Spleen (tissue), 7 donors: ENCODE results near the gene RTF1.

Experiments
- POLR2AphosphoS5 ChIP-seq, 3 donors: sonication (generic); formaldehyde crosslinking; IDR thresholded peaks; one replicate each; pipeline ENCODE4 v1.5.1; 2017; ENCODE audit warnings: antibody characterized with exemption in 3 of 3
- TF ChIP-seq, protein P1 (sequence below), 11 experiments: fragments of 200-600 bp in 7 of 11; fragments of 450-650 bp in 4 of 11; sonication (generic) in 4 of 11; IDR thresholded peaks in 8 of 11; conservative IDR thresholded peaks in 3 of 11; 1 replicate in 7 of 11; 2 replicates in 4 of 11; pipeline versions ENCODE4 v1.4.0 to v1.8.0; 2016 to 2021; ENCODE audit warnings: antibody characterized with exemption in 11 of 11, inconsistent platforms in 4 of 11, mild to moderate bottlenecking in 1 of 11
- donor health status: DM: no; HTN: no; CAD: no; lungs with moderate emphysema.
- donor health status: DM: no; HTN: no; CAD: no.
- donor health status: DM: no; HTN: no; CAD: no.

DNA sequence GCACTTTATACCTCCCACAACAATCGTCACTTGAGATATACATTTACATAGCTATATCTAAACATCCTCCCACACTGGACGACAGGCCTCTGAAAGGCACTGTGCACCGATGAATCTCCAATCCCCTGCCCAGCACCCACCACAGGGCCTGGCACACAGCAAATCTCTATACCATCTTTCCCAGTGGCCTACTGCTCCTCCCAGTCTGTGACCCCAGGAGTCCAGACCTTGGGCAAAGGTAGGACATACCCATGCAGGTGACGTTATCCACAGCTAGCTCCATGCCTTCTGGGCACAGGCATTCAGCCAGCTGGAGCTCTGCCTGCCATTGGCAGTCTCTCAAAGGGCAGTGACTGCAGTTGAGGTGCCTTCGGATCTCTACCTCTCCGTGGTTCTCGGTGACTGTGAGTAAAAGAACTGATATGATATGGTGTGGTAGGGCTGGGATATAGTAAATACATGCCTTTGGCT lies 91.0 kb downstream of the RTF1 start:
- TF ChIP-seq, protein P1, sequence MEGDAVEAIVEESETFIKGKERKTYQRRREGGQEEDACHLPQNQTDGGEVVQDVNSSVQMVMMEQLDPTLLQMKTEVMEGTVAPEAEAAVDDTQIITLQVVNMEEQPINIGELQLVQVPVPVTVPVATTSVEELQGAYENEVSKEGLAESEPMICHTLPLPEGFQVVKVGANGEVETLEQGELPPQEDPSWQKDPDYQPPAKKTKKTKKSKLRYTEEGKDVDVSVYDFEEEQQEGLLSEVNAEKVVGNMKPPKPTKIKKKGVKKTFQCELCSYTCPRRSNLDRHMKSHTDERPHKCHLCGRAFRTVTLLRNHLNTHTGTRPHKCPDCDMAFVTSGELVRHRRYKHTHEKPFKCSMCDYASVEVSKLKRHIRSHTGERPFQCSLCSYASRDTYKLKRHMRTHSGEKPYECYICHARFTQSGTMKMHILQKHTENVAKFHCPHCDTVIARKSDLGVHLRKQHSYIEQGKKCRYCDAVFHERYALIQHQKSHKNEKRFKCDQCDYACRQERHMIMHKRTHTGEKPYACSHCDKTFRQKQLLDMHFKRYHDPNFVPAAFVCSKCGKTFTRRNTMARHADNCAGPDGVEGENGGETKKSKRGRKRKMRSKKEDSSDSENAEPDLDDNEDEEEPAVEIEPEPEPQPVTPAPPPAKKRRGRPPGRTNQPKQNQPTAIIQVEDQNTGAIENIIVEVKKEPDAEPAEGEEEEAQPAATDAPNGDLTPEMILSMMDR (IDR thresholded peaks at IDR 0.05 in 8 of 11, conservative IDR thresholded peaks at IDR 0.05 in 3 of 11) = no peak
- no peak for TF ChIP-seq POLR2AphosphoS5 (IDR thresholded peaks at IDR 0.05)
